ENCODE measurements around the gene FSCN2. TPM values are rescaled to one million over a fixed set of nuclear protein-coding genes. Genes with fewer than 3 reads are reported as not detected.

The FSCN2 gene
- total and polyA plus RNA-seq, 2 donors (not counting 1 experiment from before 2014, with no cell fraction given), result 0.35 to 2.0 TPM

DNA sequence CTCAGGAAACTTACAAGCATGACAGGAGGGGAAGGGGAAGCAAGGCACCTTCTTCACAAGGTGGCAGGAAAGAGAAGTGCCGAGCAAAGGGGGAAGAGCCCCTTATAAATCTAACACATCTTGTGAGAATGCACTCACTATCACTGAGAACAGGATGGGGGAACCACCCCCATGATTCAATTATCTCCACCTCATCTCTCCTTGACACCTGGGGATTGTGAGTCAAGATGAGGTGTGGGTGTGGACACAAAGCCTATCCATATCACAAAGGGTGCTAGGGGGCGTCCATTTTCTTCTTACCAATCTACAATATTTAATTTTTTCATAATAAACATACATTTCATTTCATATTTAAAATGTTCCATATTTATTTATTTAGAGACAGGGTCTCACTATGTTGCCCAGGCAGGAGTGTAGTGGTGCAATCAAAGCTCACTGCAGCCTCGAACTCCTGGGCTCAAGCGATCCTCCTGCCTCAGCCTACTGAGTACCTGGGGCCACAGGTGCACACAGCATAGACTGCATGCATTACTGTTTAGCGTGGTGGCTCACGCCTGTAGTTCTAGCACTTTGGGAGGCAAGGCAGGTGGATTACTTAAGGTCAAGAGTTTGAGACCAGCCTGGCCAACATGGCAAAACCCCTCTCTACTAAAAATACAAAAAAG, 50.5 kb downstream of the FSCN2 start:
- H3K79me2 ChIP-seq (ENCODE audit: control insufficient read depth, insufficient read depth, low read length), result peaks cover 36% of the 10 kb centered on the region
- no peak overlapping the region for H2AFZ ChIP-seq (ENCODE audit: low read length)
- no peak overlapping the region for H3K9ac ChIP-seq (ENCODE audit: insufficient read depth, low read length)
- H3K27ac ChIP-seq (ENCODE audit: insufficient read depth, low read length), result no peak overlapping the region
- H3K4me3 ChIP-seq (replicated peaks in 1 of 4; ENCODE audit: control extremely low read depth in 1 of 4, insufficient read depth in 1 of 4, low read depth in 3 of 4, low read length in 4 of 4), result no peak overlapping the region
- H3K9me3 ChIP-seq (ENCODE audit: control insufficient read depth, insufficient read depth, low read depth, low read length), result no peaks in the 10 kb centered on the region
- no peak overlapping the region for H3K4me2 ChIP-seq (ENCODE audit: extremely low read depth, insufficient read depth, low read length)
- TF ChIP-seq EZH2 (IDR thresholded peaks at IDR 0.05; ENCODE audit: low read length, missing control alignments), result no peak
- TF ChIP-seq, protein P1, sequence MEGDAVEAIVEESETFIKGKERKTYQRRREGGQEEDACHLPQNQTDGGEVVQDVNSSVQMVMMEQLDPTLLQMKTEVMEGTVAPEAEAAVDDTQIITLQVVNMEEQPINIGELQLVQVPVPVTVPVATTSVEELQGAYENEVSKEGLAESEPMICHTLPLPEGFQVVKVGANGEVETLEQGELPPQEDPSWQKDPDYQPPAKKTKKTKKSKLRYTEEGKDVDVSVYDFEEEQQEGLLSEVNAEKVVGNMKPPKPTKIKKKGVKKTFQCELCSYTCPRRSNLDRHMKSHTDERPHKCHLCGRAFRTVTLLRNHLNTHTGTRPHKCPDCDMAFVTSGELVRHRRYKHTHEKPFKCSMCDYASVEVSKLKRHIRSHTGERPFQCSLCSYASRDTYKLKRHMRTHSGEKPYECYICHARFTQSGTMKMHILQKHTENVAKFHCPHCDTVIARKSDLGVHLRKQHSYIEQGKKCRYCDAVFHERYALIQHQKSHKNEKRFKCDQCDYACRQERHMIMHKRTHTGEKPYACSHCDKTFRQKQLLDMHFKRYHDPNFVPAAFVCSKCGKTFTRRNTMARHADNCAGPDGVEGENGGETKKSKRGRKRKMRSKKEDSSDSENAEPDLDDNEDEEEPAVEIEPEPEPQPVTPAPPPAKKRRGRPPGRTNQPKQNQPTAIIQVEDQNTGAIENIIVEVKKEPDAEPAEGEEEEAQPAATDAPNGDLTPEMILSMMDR (conservative IDR thresholded peaks at IDR 0.05 in 1 of 2, IDR thresholded peaks at IDR 0.05 in 1 of 2; ENCODE audit: low read depth in 1 of 2, low read length in 2 of 2), result no peak
- H3K4me1 ChIP-seq (ENCODE audit: control insufficient read depth, extremely low read depth, insufficient read depth, low read length), result peaks cover 24% of the 10 kb centered on the region
- H3K36me3 ChIP-seq (ENCODE audit: control insufficient read depth, insufficient read depth, low read length), result peaks cover 18% of the 10 kb centered on the region
- no peaks in the 10 kb centered on the region for H3K27me3 ChIP-seq (ENCODE audit: control insufficient read depth, insufficient read depth, low read length)
- H4K20me1 ChIP-seq (ENCODE audit: control insufficient read depth, extremely low read depth, insufficient read depth, low read length), result no peaks in the 10 kb centered on the region
- no peak for DNase-seq (ENCODE audit: low read depth in 2 of 2)

DNA sequence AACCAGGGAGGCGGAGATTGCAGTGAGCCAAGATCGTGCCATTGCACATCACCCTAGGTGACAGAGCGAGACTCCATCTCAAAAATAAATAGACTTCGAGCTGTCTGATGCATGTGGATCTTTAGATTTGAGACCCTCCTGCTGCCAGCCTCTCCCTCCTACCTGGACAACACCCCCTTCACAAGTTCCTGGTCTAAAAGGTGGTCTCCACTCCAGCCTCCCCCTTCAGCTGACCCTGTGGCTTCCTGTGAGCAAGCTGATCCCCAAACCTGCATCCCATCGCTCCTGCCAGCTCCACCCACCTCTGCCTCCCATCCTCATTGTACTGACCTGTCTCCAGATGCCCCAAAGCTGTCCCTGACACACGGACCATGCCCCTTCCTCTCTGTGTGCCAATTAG, 51.1 kb downstream of the FSCN2 start:
- Histone ChIP-seq H3K4me2 (ENCODE audit: extremely low read depth, insufficient read depth, low read length) (no peak overlapping the region), H3K9ac (ENCODE audit: insufficient read depth, low read length) (no peak overlapping the region), H4K20me1 (ENCODE audit: control insufficient read depth, extremely low read depth, insufficient read depth, low read length) (no peaks in the 10 kb centered on the region), H3K4me3 (replicated peaks in 1 of 4; ENCODE audit: control extremely low read depth in 1 of 4, insufficient read depth in 1 of 4, low read depth in 3 of 4, low read length in 4 of 4) (no peak overlapping the region), H2AFZ (ENCODE audit: low read length) (no peak overlapping the region), H3K4me1 (ENCODE audit: control insufficient read depth, extremely low read depth, insufficient read depth, low read length) (peaks cover 24% of the 10 kb centered on the region), H3K27ac (ENCODE audit: insufficient read depth, low read length) (peak overlapping the region; percentile 52), H3K36me3 (ENCODE audit: control insufficient read depth, insufficient read depth, low read length) (peaks cover 16% of the 10 kb centered on the region), H3K79me2 (ENCODE audit: control insufficient read depth, insufficient read depth, low read length) (peaks cover 35% of the 10 kb centered on the region), H3K27me3 (ENCODE audit: control insufficient read depth, insufficient read depth, low read length) (no peaks in the 10 kb centered on the region), H3K9me3 (ENCODE audit: control insufficient read depth, insufficient read depth, low read depth, low read length) (no peaks in the 10 kb centered on the region)
- no peak for DNase-seq (ENCODE audit: low read depth in 2 of 2)
- no peak for TF ChIP-seq EZH2 (IDR thresholded peaks at IDR 0.05; ENCODE audit: low read length, missing control alignments)
- TF ChIP-seq, protein P1 (conservative IDR thresholded peaks at IDR 0.05 in 1 of 2, IDR thresholded peaks at IDR 0.05 in 1 of 2; ENCODE audit: low read depth in 1 of 2, low read length in 2 of 2), result no peak

DNA sequence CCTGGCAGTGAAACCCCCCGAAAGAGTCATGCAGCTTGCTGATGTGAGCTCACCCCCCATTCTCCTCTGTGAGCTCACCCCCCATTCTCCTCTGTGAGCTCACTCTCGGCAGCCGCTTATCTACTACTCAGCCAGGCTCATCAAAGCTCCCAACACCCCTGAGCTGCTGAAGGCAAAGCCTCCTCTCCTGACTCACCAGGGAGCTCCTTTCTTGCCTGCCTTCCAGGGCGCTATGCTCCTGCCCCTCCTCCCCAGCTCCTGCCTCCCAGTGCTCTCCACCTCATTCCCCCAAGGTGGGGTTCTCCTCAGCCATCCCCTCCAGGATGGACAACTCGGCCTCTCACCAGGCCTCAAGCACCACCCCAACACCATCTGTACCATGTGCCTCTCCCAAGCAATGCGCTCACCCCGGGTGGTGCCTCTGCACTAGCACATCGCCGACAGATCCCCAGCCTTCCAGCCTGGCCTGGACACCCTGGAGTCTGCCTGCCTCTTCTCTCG, 51.7 kb downstream of the FSCN2 start:
- Histone ChIP-seq H3K9ac (ENCODE audit: insufficient read depth, low read length) (no peak overlapping the region), H3K27ac (ENCODE audit: insufficient read depth, low read length) (peak overlapping the region; percentile 52), H3K36me3 (ENCODE audit: control insufficient read depth, insufficient read depth, low read length) (peaks cover 16% of the 10 kb centered on the region), H3K9me3 (ENCODE audit: control insufficient read depth, insufficient read depth, low read depth, low read length) (no peaks in the 10 kb centered on the region), H2AFZ (ENCODE audit: low read length) (no peak overlapping the region), H3K4me1 (ENCODE audit: control insufficient read depth, extremely low read depth, insufficient read depth, low read length) (peaks cover 24% of the 10 kb centered on the region), H3K79me2 (ENCODE audit: control insufficient read depth, insufficient read depth, low read length) (peaks cover 35% of the 10 kb centered on the region), H4K20me1 (ENCODE audit: control insufficient read depth, extremely low read depth, insufficient read depth, low read length) (no peaks in the 10 kb centered on the region), H3K4me3 (replicated peaks in 1 of 4; ENCODE audit: control extremely low read depth in 1 of 4, insufficient read depth in 1 of 4, low read depth in 3 of 4, low read length in 4 of 4) (no peak overlapping the region), H3K4me2 (ENCODE audit: extremely low read depth, insufficient read depth, low read length) (no peak overlapping the region), H3K27me3 (ENCODE audit: control insufficient read depth, insufficient read depth, low read length) (no peaks in the 10 kb centered on the region)
- DNase-seq (ENCODE audit: low read depth in 2 of 2), result peak in 1 of 2 donors; percentile 93
- no peak for TF ChIP-seq EZH2 (IDR thresholded peaks at IDR 0.05; ENCODE audit: low read length, missing control alignments)
- TF ChIP-seq, protein P1 (conservative IDR thresholded peaks at IDR 0.05 in 1 of 2, IDR thresholded peaks at IDR 0.05 in 1 of 2; ENCODE audit: low read depth in 1 of 2, low read length in 2 of 2), result no peak

Data from fibroblast of lung (primary cell).